Measurements from ENCODE around the gene MCUB.
A peak's percentile ranks its signal among the peaks of the same experiment; 100 is the strongest.

Gene MCUB

GRCh38 chr4:109718759-109719158, 158.7 kb downstream of the MCUB start:
- H3K4me1 ChIP-seq (ENCODE audit: insufficient read depth, low read length), result no peaks in the 10 kb centered on the region
- H3K27ac ChIP-seq (ENCODE audit: low read length), result no peak overlapping the region
- H3K36me3 ChIP-seq (ENCODE audit: insufficient read depth, low read depth, low read length), result peaks cover 31% of the 10 kb centered on the region
- no peak overlapping the region for H3K9ac ChIP-seq (ENCODE audit: low read depth, low read length)
- no peaks in the 10 kb centered on the region for H3K9me3 ChIP-seq (ENCODE audit: insufficient read depth, low read depth, low read length)
- H3K4me3 ChIP-seq (ENCODE audit: low read length), result no peak overlapping the region
- H3K27me3 ChIP-seq (ENCODE audit: insufficient read depth, low read length), result no peaks in the 10 kb centered on the region

GRCh38 chr4:109719604-109720003, 159.6 kb downstream of the MCUB start:
- no peak overlapping the region for H3K27ac ChIP-seq (ENCODE audit: low read length)
- no peak overlapping the region for H3K4me3 ChIP-seq (ENCODE audit: low read length)
- no peak overlapping the region for H3K9ac ChIP-seq (ENCODE audit: low read depth, low read length)
- H3K4me1 ChIP-seq (ENCODE audit: insufficient read depth, low read length), result no peaks in the 10 kb centered on the region
- no peaks in the 10 kb centered on the region for H3K9me3 ChIP-seq (ENCODE audit: insufficient read depth, low read depth, low read length)
- no peaks in the 10 kb centered on the region for H3K27me3 ChIP-seq (ENCODE audit: insufficient read depth, low read length)
- H3K36me3 ChIP-seq (ENCODE audit: insufficient read depth, low read depth, low read length), result peaks cover 28% of the 10 kb centered on the region

GRCh38 chr4:109721033-109721432, 161.0 kb downstream of the MCUB start:
- Histone ChIP-seq H3K36me3 (ENCODE audit: insufficient read depth, low read depth, low read length) (peaks cover 28% of the 10 kb centered on the region), H3K4me1 (ENCODE audit: insufficient read depth, low read length) (no peaks in the 10 kb centered on the region), H3K9me3 (ENCODE audit: insufficient read depth, low read depth, low read length) (no peaks in the 10 kb centered on the region), H3K9ac (ENCODE audit: low read depth, low read length) (no peak overlapping the region), H3K4me3 (ENCODE audit: low read length) (no peak overlapping the region), H3K27ac (ENCODE audit: low read length) (no peak overlapping the region), H3K27me3 (ENCODE audit: insufficient read depth, low read length) (no peaks in the 10 kb centered on the region)

- Histone ChIP-seq H3K9me3 (ENCODE audit: insufficient read depth, low read depth, low read length) (no peaks in the 10 kb centered on the region), H3K27ac (ENCODE audit: low read length) (no peak overlapping the region), H3K9ac (ENCODE audit: low read depth, low read length) (no peak overlapping the region), H3K27me3 (ENCODE audit: insufficient read depth, low read length) (no peaks in the 10 kb centered on the region), H3K36me3 (ENCODE audit: insufficient read depth, low read depth, low read length) (peaks cover 14% of the 10 kb centered on the region; the same call in 1 of the 2 replicates), H3K4me3 (ENCODE audit: low read length) (no peak overlapping the region), H3K4me1 (ENCODE audit: insufficient read depth, low read length) (no peaks in the 10 kb centered on the region)
These were observed 162.3 kb downstream of the MCUB start for GRCh38 chr4:109722357-109722756.

- no peak overlapping the region for H3K9ac ChIP-seq (ENCODE audit: low read depth, low read length)
- H3K4me1 ChIP-seq (ENCODE audit: insufficient read depth, low read length), result peaks cover 3% of the 10 kb centered on the region; the same call in 1 of the 2 replicates
- no peaks in the 10 kb centered on the region for H3K9me3 ChIP-seq (ENCODE audit: insufficient read depth, low read depth, low read length)
- peaks cover 11% of the 10 kb centered on the region; the same call in 1 of the 2 replicates for H3K36me3 ChIP-seq (ENCODE audit: insufficient read depth, low read depth, low read length)
- H3K27ac ChIP-seq (ENCODE audit: low read length), result no peak overlapping the region
- H3K27me3 ChIP-seq (ENCODE audit: insufficient read depth, low read length), result no peaks in the 10 kb centered on the region
- no peak overlapping the region for H3K4me3 ChIP-seq (ENCODE audit: low read length)
These were observed 163.1 kb downstream of the MCUB start for GRCh38 chr4:109723110-109723509.

- peaks cover 5% of the 10 kb centered on the region; the same call in 1 of the 2 replicates for H3K27me3 ChIP-seq (ENCODE audit: insufficient read depth, low read length)
These were observed 168.3 kb downstream of the MCUB start for GRCh38 chr4:109728385-109728784.

GRCh38 chr4:109729117-109729717, 169.2 kb downstream of the MCUB start:
- H3K27ac ChIP-seq (ENCODE audit: low read length), result no peak overlapping the region
- H3K9ac ChIP-seq (ENCODE audit: low read depth, low read length), result peak overlapping the region; percentile 85; the same call in 1 of the 2 replicates
- peaks cover 10% of the 10 kb centered on the region; the same call in 1 of the 2 replicates for H3K36me3 ChIP-seq (ENCODE audit: insufficient read depth, low read depth, low read length)
- peak overlapping the region; percentile 96 for H3K4me3 ChIP-seq (ENCODE audit: low read length)
- H3K27me3 ChIP-seq (ENCODE audit: insufficient read depth, low read length), result peaks cover 5% of the 10 kb centered on the region; the same call in 1 of the 2 replicates
- H3K4me1 ChIP-seq (ENCODE audit: insufficient read depth, low read length), result peaks cover 6% of the 10 kb centered on the region; the same call in 1 of the 2 replicates
- no peaks in the 10 kb centered on the region for H3K9me3 ChIP-seq (ENCODE audit: insufficient read depth, low read depth, low read length)

More at GRCh38 chr4:109728385-109728784, 168.3 kb downstream of the MCUB start:
- Histone ChIP-seq H3K4me1 (ENCODE audit: insufficient read depth, low read length) (peaks cover 6% of the 10 kb centered on the region; the same call in 1 of the 2 replicates), H3K36me3 (ENCODE audit: insufficient read depth, low read depth, low read length) (peaks cover 11% of the 10 kb centered on the region; the same call in 1 of the 2 replicates), H3K27ac (ENCODE audit: low read length) (no peak overlapping the region), H3K4me3 (ENCODE audit: low read length) (peak overlapping the region; percentile 96), H3K9ac (ENCODE audit: low read depth, low read length) (peak overlapping the region; percentile 85; the same call in 1 of the 2 replicates), H3K9me3 (ENCODE audit: insufficient read depth, low read depth, low read length) (no peaks in the 10 kb centered on the region)

GRCh38 chr4:109729718-109730618, 169.9 kb downstream of the MCUB start, which contains the start of gene PLA2G12A:
Gene PLA2G12A, minus strand, starts transcription at chr4:109730070. Its CDS starts 261 bp downstream, at chr4:109729809.
- Histone ChIP-seq H3K9me3 (ENCODE audit: insufficient read depth, low read depth, low read length) (no peaks in the 10 kb centered on the region), H3K4me1 (ENCODE audit: insufficient read depth, low read length) (peaks cover 6% of the 10 kb centered on the region; the same call in 1 of the 2 replicates), H3K9ac (ENCODE audit: low read depth, low read length) (peak within 1 kb of the TSS; percentile 90; the same call in 1 of the 2 replicates), H3K27ac (ENCODE audit: low read length) (peak within 1 kb of the TSS; percentile 90), H3K27me3 (ENCODE audit: insufficient read depth, low read length) (peaks cover 5% of the 10 kb centered on the region; the same call in 1 of the 2 replicates), H3K36me3 (ENCODE audit: insufficient read depth, low read depth, low read length) (peaks cover 4% of the 10 kb centered on the region; the same call in 1 of the 2 replicates), H3K4me3 (ENCODE audit: low read length) (peak within 1 kb of the TSS; percentile 97)

GRCh38 chr4:109730619-109731545, 170.8 kb downstream of the MCUB start:
- Histone ChIP-seq H3K27me3 (ENCODE audit: insufficient read depth, low read length) (peaks cover 5% of the 10 kb centered on the region; the same call in 1 of the 2 replicates), H3K4me1 (ENCODE audit: insufficient read depth, low read length) (peaks cover 6% of the 10 kb centered on the region; the same call in 1 of the 2 replicates), H3K27ac (ENCODE audit: low read length) (peak overlapping the region; percentile 90), H3K4me3 (ENCODE audit: low read length) (peak overlapping the region; percentile 97), H3K36me3 (ENCODE audit: insufficient read depth, low read depth, low read length) (no peaks in the 10 kb centered on the region; the same call in 1 of the 2 replicates), H3K9me3 (ENCODE audit: insufficient read depth, low read depth, low read length) (no peaks in the 10 kb centered on the region), H3K9ac (ENCODE audit: low read depth, low read length) (peak overlapping the region; percentile 90; the same call in 1 of the 2 replicates)

- no peaks in the 10 kb centered on the region for H3K9me3 ChIP-seq (ENCODE audit: insufficient read depth, low read depth, low read length)
- no peaks in the 10 kb centered on the region for H3K4me1 ChIP-seq (ENCODE audit: insufficient read depth, low read length)
- H3K9ac ChIP-seq (ENCODE audit: low read depth, low read length), result no peak overlapping the region
- H3K27me3 ChIP-seq (ENCODE audit: insufficient read depth, low read length), result peaks cover 5% of the 10 kb centered on the region; the same call in 1 of the 2 replicates
- H3K36me3 ChIP-seq (ENCODE audit: insufficient read depth, low read depth, low read length), result no peaks in the 10 kb centered on the region
- H3K27ac ChIP-seq (ENCODE audit: low read length), result no peak overlapping the region
- H3K4me3 ChIP-seq (ENCODE audit: low read length), result no peak overlapping the region
These were observed 173.7 kb downstream of the MCUB start for GRCh38 chr4:109733728-109734127.
